Ureter (tissue), 1 donor: ENCODE data around the gene HINT1. TPM values are rescaled to one million over a fixed set of nuclear protein-coding genes. Genes with fewer than 3 reads are reported as not detected.

Experiments
- DNase-seq: peaks from one replicate; pipeline ENCODE4 v3.0.0-alpha.2; 2020; ENCODE audit warnings: low spot score
- total RNA-seq: library from RNA; stranded (reverse); gene quantifications from one replicate; pipeline ENCODE4 v1.2.4, GENCODE V29; 2023
- donor health status: DM: yes; HTN: yes; CAD: no.

Gene HINT1
- total RNA-seq, 1 donor from 2014 or later, result 128 TPM

DNA sequence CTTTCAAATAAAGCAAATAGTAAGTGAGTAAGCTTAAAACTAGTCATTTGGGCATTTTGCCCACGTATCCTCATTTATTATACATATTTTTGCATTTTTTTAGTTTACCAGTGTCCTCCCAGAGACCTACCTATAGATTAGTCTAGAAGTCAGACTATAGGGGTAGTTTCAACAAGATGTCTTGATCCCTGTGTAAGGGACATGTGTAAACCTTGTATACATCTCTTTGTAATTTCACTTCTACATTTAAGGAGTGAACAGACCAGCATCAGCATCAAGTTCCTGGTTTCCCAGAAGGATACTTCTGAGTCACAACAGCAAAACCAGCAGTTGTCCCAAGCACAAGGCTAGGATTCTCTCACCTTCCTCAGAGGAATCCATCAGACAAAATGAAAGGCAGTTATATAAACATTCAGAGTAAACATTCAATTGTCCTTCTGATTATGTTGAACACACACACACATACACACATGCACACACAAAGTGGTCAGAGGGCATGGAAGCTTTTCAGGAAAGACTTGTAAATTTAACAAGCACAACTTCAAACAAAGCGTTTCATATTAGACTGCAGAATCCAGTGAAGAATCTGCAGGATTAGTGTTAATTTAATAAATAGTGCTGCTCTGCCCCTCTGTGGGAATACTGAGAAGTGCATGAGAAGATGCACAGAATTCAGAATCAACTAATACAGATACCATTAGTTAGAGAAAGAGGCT lies 55.4 kb downstream of the HINT1 start:
- DNase-seq, result no peak

Other genes with a start within 250 kb of the HINT1 start
- gene LYRM7, start 5.7 kb upstream of the HINT1 start, total RNA-seq, result 16.4 TPM
- gene CDC42SE2, start 98.8 kb upstream of the HINT1 start, total RNA-seq, result 39.6 TPM